Measurements from ENCODE around the gene SERF2. TPM values are rescaled to one million over a fixed set of nuclear protein-coding genes. Genes with fewer than 3 reads are reported as not detected.

Gene SERF2
- polyA plus RNA-seq, 3 donors, result 1,511 to 3,135 (median 2,483) TPM

Small RNA genes lying within 50 kb of the gene (small RNA-seq; reads per million reads assigned to genes)
- gene MIR1282 (ENCODE audit: insufficient read length, low read depth), result not detected

Other genes starting within 250 kb of the SERF2 start
- gene PPIP5K1, start 202.1 kb upstream of the SERF2 start, polyA plus RNA-seq, result 10 to 100 TPM in 1 of 3 donors, 1 to 10 TPM in 1, under 1 TPM in 1; 0.95 to 19.9 (median 2.0) TPM
- not detected for gene CKMT1B, start 198.3 kb upstream of the SERF2 start, polyA plus RNA-seq
- under 1 TPM in 1 of 3 donors, not detected in 2; 0.37 TPM for gene STRC, start 173.5 kb upstream of the SERF2 start, polyA plus RNA-seq
- gene CATSPER2, start 143.5 kb upstream of the SERF2 start, polyA plus RNA-seq, result 1 to 10 TPM in 1 of 3 donors, not detected in 2; 2.5 TPM
- not detected for gene CKMT1A, start 98.5 kb upstream of the SERF2 start, polyA plus RNA-seq
- gene PDIA3, start 45.9 kb upstream of the SERF2 start, polyA plus RNA-seq, result 100 to 1,000 TPM; 101 to 305 (median 195) TPM
- gene ELL3, start 15.4 kb upstream of the SERF2 start, polyA plus RNA-seq, result 1 to 10 TPM in 1 of 3 donors, under 1 TPM in 2; 0.29 to 1.2 (median 0.60) TPM
- gene SERINC4, start 7.9 kb downstream of the SERF2 start, polyA plus RNA-seq, result under 1 TPM; 0.09 to 0.70 (median 0.56) TPM
- gene HYPK, start 8.3 kb downstream of the SERF2 start, polyA plus RNA-seq, result 10 to 100 TPM in 1 of 3 donors, 1 to 10 TPM in 2; 4.4 to 23.1 (median 5.3) TPM
- 1 to 10 TPM; 2.6 to 3.7 (median 3.7) TPM for gene MFAP1, start 32.4 kb downstream of the SERF2 start, polyA plus RNA-seq
- under 1 TPM; 0.32 to 0.91 (median 0.40) TPM for gene WDR76, start 34.7 kb downstream of the SERF2 start, polyA plus RNA-seq